Astrocyte (in vitro differentiated cells and primary cell): ENCODE results near the gene CYP27A1. TPM values are rescaled to one million over a fixed set of nuclear protein-coding genes. Genes with fewer than 3 reads are reported as not detected.
"Not testable (repeated sequence)": the region's sequence is repeated elsewhere in the genome, so short reads cannot be mapped to it uniquely, and the experiment has no call there.

ENCODE experiments used
- DNase-seq: peaks from one replicate; pipeline ENCODE4 v3.0.0-alpha.2; 2010; ENCODE audit warnings: low read depth
- FAIRE-seq: peaks from 2 replicates; lab custom pipeline; 2011; peaks lifted over from hg19 to GRCh38; lab: Jason Lieb, UNC
- H2AFZ ChIP-seq: 2 replicates; pipeline ENCODE4 v1.6.0; 2012; ENCODE audit warnings: low read depth, low read length, inconsistent platforms
- H3K27ac ChIP-seq: 2 replicates; pipeline ENCODE4 v1.5.1; 2011; ENCODE audit warnings: low read depth, low read length, inconsistent platforms
- H3K27me3 ChIP-seq: 2 replicates; pipeline ENCODE4 v1.6.0; 2011; ENCODE audit warnings: low read length, inconsistent platforms; ENCODE audit not compliant: insufficient read depth
- H3K36me3 ChIP-seq: 2 replicates; pipeline ENCODE4 v1.5.1; 2011; ENCODE audit warnings: low read length, inconsistent platforms; ENCODE audit not compliant: insufficient read depth
- H3K4me1 ChIP-seq: 2 replicates; pipeline ENCODE4 v1.5.1; 2011; ENCODE audit warnings: low read length, inconsistent platforms; ENCODE audit not compliant: insufficient read depth
- H3K4me2 ChIP-seq: 2 replicates; pipeline ENCODE4 v1.6.0; 2012; ENCODE audit warnings: low read length, inconsistent platforms
- H3K4me3 ChIP-seq: 2 replicates; pipeline ENCODE4 v1.5.1; 2011; ENCODE audit warnings: low read depth, mild to moderate bottlenecking, low read length, inconsistent platforms; ENCODE audit not compliant: insufficient read depth
- H3K79me2 ChIP-seq: 2 replicates; pipeline ENCODE4 v1.6.0; 2012; ENCODE audit warnings: mild to moderate bottlenecking, low read length, inconsistent platforms; ENCODE audit not compliant: insufficient read depth
- H3K9ac ChIP-seq: 2 replicates; pipeline ENCODE4 v1.6.0; 2012; ENCODE audit warnings: mild to moderate bottlenecking, low read length, inconsistent platforms
- H3K9me3 ChIP-seq: 2 replicates; pipeline ENCODE4 v1.5.1; 2012; ENCODE audit warnings: low read depth, mild to moderate bottlenecking, low read length, inconsistent platforms; ENCODE audit not compliant: insufficient read depth
- H4K20me1 ChIP-seq: 2 replicates; pipeline ENCODE4 v1.6.0; 2012; ENCODE audit warnings: low read length, inconsistent platforms; ENCODE audit not compliant: insufficient read depth
- H3K27ac Mint-ChIP-seq: one replicate; pipeline ENCODE4 v1.8.0; 2021; ENCODE audit warnings: mild to moderate bottlenecking, mixed read lengths; ENCODE audit not compliant: unreplicated experiment
- H3K27me3 Mint-ChIP-seq: one replicate; pipeline ENCODE4 v1.8.0; 2021; ENCODE audit warnings: low read depth, mixed read lengths; ENCODE audit not compliant: unreplicated experiment
- H3K36me3 Mint-ChIP-seq: one replicate; pipeline ENCODE4 v1.8.0; 2021; ENCODE audit warnings: low read depth, mixed read lengths; ENCODE audit not compliant: unreplicated experiment
- H3K4me1 Mint-ChIP-seq: one replicate; pipeline ENCODE4 v1.8.0; 2021; ENCODE audit warnings: low read depth, mixed read lengths; ENCODE audit not compliant: unreplicated experiment
- H3K4me3 Mint-ChIP-seq: one replicate; pipeline ENCODE4 v1.8.0; 2021; ENCODE audit warnings: mild to moderate bottlenecking, moderate library complexity, mixed read lengths; ENCODE audit not compliant: unreplicated experiment
- H3K9me3 Mint-ChIP-seq: one replicate; pipeline ENCODE4 v1.8.0; 2021; ENCODE audit warnings: mild to moderate bottlenecking, mixed read lengths; ENCODE audit not compliant: unreplicated experiment
- CTCF ChIP-seq: IDR thresholded peaks from 2 replicates; pipeline ENCODE4 v1.5.1; 2011; ENCODE audit warnings: low read depth, mild to moderate bottlenecking, inconsistent platforms, low read length, moderate library complexity; ENCODE audit not compliant: insufficient read depth
- EZH2 ChIP-seq: IDR thresholded peaks from 2 replicates; pipeline ENCODE4 v1.6.1; 2012; ENCODE audit warnings: mild to moderate bottlenecking, low read length, inconsistent platforms; ENCODE audit not compliant: insufficient read depth
- total RNA-seq: library from RNA; stranded (reverse); gene quantifications from 2 replicates; pipeline ENCODE4 v1.2.1, GENCODE V29; 2021

CYP27A1 gene
- total RNA-seq, 1 donor from 2014 or later, result 3.9 TPM

GRCh38 chr2:218839430-218839829 is 57.5 kb downstream of the CYP27A1 start:
- Mint-ChIP-seq H3K4me1 (peaks cover 6% of the 10 kb centered on the region), H3K27me3 (peaks cover 16% of the 10 kb centered on the region), H3K36me3 (no peaks in the 10 kb centered on the region), H3K9me3 (peaks cover 10% of the 10 kb centered on the region), H3K4me3 (no peak overlapping the region), H3K27ac (no peak overlapping the region)
- H3K27ac ChIP-seq, result no peak overlapping the region
- no peak overlapping the region for H3K4me3 ChIP-seq
- no peaks in the 10 kb centered on the region for H4K20me1 ChIP-seq
- TF ChIP-seq CTCF (no peak), EZH2 (no peak)
- H2AFZ ChIP-seq, result no peak overlapping the region
- no peaks in the 10 kb centered on the region for H3K4me1 ChIP-seq
- no peak overlapping the region for H3K4me2 ChIP-seq
- no peaks in the 10 kb centered on the region for H3K9me3 ChIP-seq
- no peak overlapping the region for H3K9ac ChIP-seq
- no peaks in the 10 kb centered on the region for H3K79me2 ChIP-seq
- DNase-seq (peak; percentile 39), FAIRE-seq (no peak)
- peaks cover 20% of the 10 kb centered on the region for H3K27me3 ChIP-seq
- no peaks in the 10 kb centered on the region for H3K36me3 ChIP-seq

- Mint-ChIP-seq H3K27me3 (peaks cover 13% of the 10 kb centered on the region), H3K9me3 (peaks cover 10% of the 10 kb centered on the region), H3K4me3 (no peak overlapping the region), H3K36me3 (no peaks in the 10 kb centered on the region), H3K27ac (no peak overlapping the region), H3K4me1 (peaks cover 6% of the 10 kb centered on the region)
- FAIRE-seq (no peak), DNase-seq (no peak)
- peaks cover 16% of the 10 kb centered on the region for H3K27me3 ChIP-seq
- H4K20me1 ChIP-seq, result no peaks in the 10 kb centered on the region
- TF ChIP-seq EZH2, result no peak
- TF ChIP-seq CTCF, result no peak
- no peak overlapping the region for H3K4me2 ChIP-seq
- H3K4me3 ChIP-seq, result no peak overlapping the region
- no peaks in the 10 kb centered on the region for H3K4me1 ChIP-seq
- no peak overlapping the region for H3K27ac ChIP-seq
- H3K9me3 ChIP-seq, result no peaks in the 10 kb centered on the region
- H3K9ac ChIP-seq, result no peak overlapping the region
- no peak overlapping the region for H2AFZ ChIP-seq
- no peaks in the 10 kb centered on the region for H3K79me2 ChIP-seq
- no peaks in the 10 kb centered on the region for H3K36me3 ChIP-seq
Observed at GRCh38 chr2:218839888-218840287, 57.9 kb downstream of the CYP27A1 start.

GRCh38 chr2:218844334-218844733 is 62.4 kb downstream of the CYP27A1 start:
- FAIRE-seq, H3K27ac ChIP-seq, H3K4me3 Mint-ChIP-seq, H4K20me1 ChIP-seq, H3K27ac Mint-ChIP-seq, H3K79me2 ChIP-seq, H3K9ac ChIP-seq, H3K4me2 ChIP-seq, H3K4me3 ChIP-seq, H2AFZ ChIP-seq, H3K36me3 Mint-ChIP-seq, H3K36me3 ChIP-seq, H3K4me1 Mint-ChIP-seq, H3K27me3 Mint-ChIP-seq, DNase-seq, H3K27me3 ChIP-seq, H3K9me3 ChIP-seq, H3K4me1 ChIP-seq: not testable (repeated sequence)
- H3K9me3 Mint-ChIP-seq, result peaks cover 14% of the 10 kb centered on the region

GRCh38 chr2:218846963-218847362 is 65.0 kb downstream of the CYP27A1 start:
- not testable (repeated sequence) for H3K27ac ChIP-seq, H3K9ac ChIP-seq, H3K4me3 Mint-ChIP-seq, H4K20me1 ChIP-seq, H3K79me2 ChIP-seq, H3K36me3 Mint-ChIP-seq, H3K4me3 ChIP-seq, H3K27me3 Mint-ChIP-seq, H3K27ac Mint-ChIP-seq, H3K9me3 ChIP-seq, H2AFZ ChIP-seq, FAIRE-seq, DNase-seq, H3K4me2 ChIP-seq, H3K27me3 ChIP-seq, H3K4me1 ChIP-seq, H3K4me1 Mint-ChIP-seq, H3K36me3 ChIP-seq
- peaks cover 13% of the 10 kb centered on the region for H3K9me3 Mint-ChIP-seq
